A549 (cell line): ENCODE data around the gene AMZ2.
"Not testable (repeated sequence)": the region's sequence is repeated elsewhere in the genome, so short reads cannot be mapped to it uniquely, and the experiment has no call there.

Experiments used
- BCL3 ChIP-seq: fragments of >200 bp; sonication (Bioruptor Twin); formaldehyde crosslinking; IDR thresholded peaks from 3 replicates; pipeline ENCODE4 v1.6.1; 2016
- CBX8 ChIP-seq: fragments of 200-600 bp; sonication (generic); IDR thresholded peaks from 2 replicates; pipeline ENCODE4 v1.6.1; 2016
- CEBPB ChIP-seq, 2 experiments: fragments of >200 bp in 1 of 2; sonication (Bioruptor Twin) in 1 of 2; formaldehyde crosslinking in 1 of 2; IDR thresholded peaks; 2 replicates each; pipeline ENCODE4 v1.6.1; 2012 to 2016
- FOSB ChIP-seq: fragments of 250-450 bp; sonication (Bioruptor Pico); IDR thresholded peaks from 2 replicates; pipeline ENCODE4 v1.5.0; 2020; ENCODE audit warnings: mild to moderate bottlenecking, moderate library complexity
- JUNB ChIP-seq: fragments of >200 bp; sonication (Bioruptor Twin); formaldehyde crosslinking; IDR thresholded peaks from 2 replicates; pipeline ENCODE4 v1.6.1; 2016
- MAZ ChIP-seq: fragments of 150-350 bp; IDR thresholded peaks from 2 replicates; pipeline ENCODE4 v1.6.1; 2014; ENCODE audit warnings: antibody characterized with exemption, low read depth, low read length, borderline replicate concordance
- POLR2A ChIP-seq: IDR thresholded peaks from 2 replicates; pipeline ENCODE4 v1.6.1; 2012; ENCODE audit warnings: mild to moderate bottlenecking, low read length
- POLR2AphosphoS2 ChIP-seq: conservative IDR thresholded peaks from 2 replicates; pipeline ENCODE4 v1.6.1; 2012; ENCODE audit warnings: low read length, improper control_type of control experiment, inconsistent platforms
- RAD21 ChIP-seq, 2 experiments: fragments of >200 bp in 1 of 2; sonication (Bioruptor Twin) in 1 of 2; formaldehyde crosslinking in 1 of 2; IDR thresholded peaks in 1 of 2; conservative IDR thresholded peaks in 1 of 2; 2 replicates in 1 of 2; 3 replicates in 1 of 2; pipeline ENCODE4 v1.6.1; 2012 to 2018; ENCODE audit warnings: inconsistent platforms in 1 of 2
- RNF2 ChIP-seq: fragments of 200-600 bp; sonication (generic); IDR thresholded peaks from 2 replicates; pipeline ENCODE4 v1.6.1; 2016; ENCODE audit warnings: low read depth, mild to moderate bottlenecking, antibody characterized with exemption, moderate library complexity, borderline replicate concordance
- SREBF2 ChIP-seq: fragments of 450-650 bp; IDR thresholded peaks from 2 replicates; pipeline ENCODE4 v1.6.1; 2014; ENCODE audit warnings: mild to moderate bottlenecking, moderate library complexity
- TF ChIP-seq, protein P1 (sequence below): fragments of >200 bp; sonication (Bioruptor Twin); formaldehyde crosslinking; IDR thresholded peaks from 3 replicates; pipeline ENCODE4 v1.5.1; 2016

DNA sequence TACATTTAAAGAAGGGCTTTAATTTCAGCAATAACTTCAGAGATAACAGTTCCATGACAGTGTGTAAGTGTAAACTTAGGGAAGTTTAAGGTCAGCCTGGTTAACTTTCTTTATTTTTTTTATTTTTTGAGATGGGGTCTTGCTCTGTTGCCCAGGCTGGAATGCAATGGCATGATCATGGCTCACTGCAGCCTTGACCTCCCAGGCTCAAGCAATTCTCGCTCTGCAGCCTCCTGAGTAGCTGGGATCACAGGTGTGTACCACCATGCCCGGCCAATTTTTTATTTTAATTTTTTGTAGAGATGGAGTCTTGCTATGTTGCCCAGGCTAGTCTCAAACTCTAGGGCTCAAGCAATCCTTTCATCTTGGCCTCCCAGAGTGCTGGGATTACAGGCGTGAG lies 28.5 kb downstream of the AMZ2 start:
- not testable (repeated sequence) for TF ChIP-seq CEBPB (IDR thresholded peaks at IDR 0.05); CBX8; RAD21 (conservative IDR thresholded peaks at IDR 0.05 in 1 of 2, IDR thresholded peaks at IDR 0.05 in 1 of 2); BCL3; MAZ; RNF2; POLR2AphosphoS2; POLR2A; FOSB (CRISPR knock-in tag); SREBF2; JUNB
- TF ChIP-seq, protein P1, sequence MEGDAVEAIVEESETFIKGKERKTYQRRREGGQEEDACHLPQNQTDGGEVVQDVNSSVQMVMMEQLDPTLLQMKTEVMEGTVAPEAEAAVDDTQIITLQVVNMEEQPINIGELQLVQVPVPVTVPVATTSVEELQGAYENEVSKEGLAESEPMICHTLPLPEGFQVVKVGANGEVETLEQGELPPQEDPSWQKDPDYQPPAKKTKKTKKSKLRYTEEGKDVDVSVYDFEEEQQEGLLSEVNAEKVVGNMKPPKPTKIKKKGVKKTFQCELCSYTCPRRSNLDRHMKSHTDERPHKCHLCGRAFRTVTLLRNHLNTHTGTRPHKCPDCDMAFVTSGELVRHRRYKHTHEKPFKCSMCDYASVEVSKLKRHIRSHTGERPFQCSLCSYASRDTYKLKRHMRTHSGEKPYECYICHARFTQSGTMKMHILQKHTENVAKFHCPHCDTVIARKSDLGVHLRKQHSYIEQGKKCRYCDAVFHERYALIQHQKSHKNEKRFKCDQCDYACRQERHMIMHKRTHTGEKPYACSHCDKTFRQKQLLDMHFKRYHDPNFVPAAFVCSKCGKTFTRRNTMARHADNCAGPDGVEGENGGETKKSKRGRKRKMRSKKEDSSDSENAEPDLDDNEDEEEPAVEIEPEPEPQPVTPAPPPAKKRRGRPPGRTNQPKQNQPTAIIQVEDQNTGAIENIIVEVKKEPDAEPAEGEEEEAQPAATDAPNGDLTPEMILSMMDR: not testable (repeated sequence)
